Stomach (tissue), 9 donors: ENCODE data around the gene PRR12. TPM values are rescaled to one million over a fixed set of nuclear protein-coding genes. Genes with fewer than 3 reads are reported as not detected.
A peak's percentile ranks its signal among the peaks of the same experiment; 100 is the strongest.

Experiments used
- DNase-seq, 2 donors: peaks; one replicate each; pipeline versions ENCODE4 v3.0.0 to v3.0.0-alpha.2; 2013 to 2019
- H3K27ac ChIP-seq, 5 donors: fragments of 200-600 bp in 4 of 5; sonication (generic) in 4 of 5; one replicate each; pipeline ENCODE4 v1.5.1; 2013 to 2019; ENCODE audit warnings: mild to moderate bottlenecking in 1 of 5, moderate library complexity in 1 of 5
- H3K27me3 ChIP-seq, 3 donors: fragments of 200-600 bp; sonication (generic); one replicate each; pipeline ENCODE4 v1.5.1; 2017 to 2019; ENCODE audit warnings: mixed run types in 1 of 3
- H3K36me3 ChIP-seq, 4 donors: fragments of 200-600 bp; sonication (generic); 1 replicate in 3 of 4; 2 replicates in 1 of 4; pipeline ENCODE4 v1.5.1; 2016 to 2019
- H3K4me1 ChIP-seq, 4 donors: fragments of 200-600 bp; sonication (generic); one replicate each; pipeline ENCODE4 v1.5.1; 2016 to 2019
- H3K4me3 ChIP-seq, 4 donors: fragments of 200-600 bp; sonication (generic) in 3 of 4; one replicate each; pipeline ENCODE4 v1.5.1; 2016 to 2019; ENCODE audit warnings: mild to moderate bottlenecking in 1 of 4
- H3K9me3 ChIP-seq, 4 donors: fragments of 200-600 bp; sonication (generic); one replicate each; pipeline ENCODE4 v1.5.1; 2016 to 2019
- EP300 ChIP-seq: sonication (generic); formaldehyde crosslinking; IDR thresholded peaks from one replicate; pipeline ENCODE4 v1.6.1; 2017; ENCODE audit warnings: antibody characterized with exemption
- POLR2A ChIP-seq, 4 donors: fragments of 450-650 bp; IDR thresholded peaks; one replicate each; pipeline ENCODE4 v1.6.1; 2016; ENCODE audit warnings: antibody characterized with exemption in 4 of 4, control low read depth in 2 of 4, mild to moderate bottlenecking in 1 of 4, moderate library complexity in 1 of 4
- POLR2AphosphoS5 ChIP-seq, 3 donors: sonication (generic); formaldehyde crosslinking; IDR thresholded peaks; one replicate each; pipeline ENCODE4 v1.6.1; 2016; ENCODE audit warnings: antibody characterized with exemption in 3 of 3
- WGBS, 5 donors: extraction: QIAGEN DNeasy Blood & Tissue Kit in 3 of 5; methylation state at CpG; one replicate each; pipeline versions ENCODE4 v1.1.5 to v1.1.7; 2013 to 2018; 5-methylcytosine and 5-hydroxymethylcytosine counted together
- intact Hi-C: fragments of 100-400 bp; cut with DNase I; formaldehyde crosslinking; loops from one replicate; pipeline ENCODE4 v1.15.1; 2023; ENCODE audit warnings: low total_unique reads
- polyA plus RNA-seq, 3 donors: library from polyadenylated mRNA; stranded (reverse); fragments of 200-250 nt; gene quantifications; one replicate each; pipeline ENCODE4 v1.2.3, GENCODE V29; 2013
- total RNA-seq, 5 donors: library from RNA; depleted of rRNA; stranded (reverse); fragments of >200 nt; gene quantifications; one replicate each; pipeline versions ENCODE4 v1.1.0 to v1.2.3, GENCODE V29; 2014 to 2016
- TF ChIP-seq, protein P1 (sequence below), 7 experiments: fragments of 450-650 bp in 4 of 7; fragments of 200-600 bp in 3 of 7; sonication (generic) in 3 of 7; IDR thresholded peaks; one replicate each; pipeline ENCODE4 v1.5.1; 2016 to 2019; ENCODE audit warnings: antibody characterized with exemption in 7 of 7, control low read depth in 2 of 7, mild to moderate bottlenecking in 1 of 7
- donor health status: healthy with polysubstance abuse.
- donor health status: Bipolar disorder and iron deficiency.
- donor health status: healthy.

PRR12 gene
- total and polyA plus RNA-seq, 8 donors: 3.1 to 88.3 (median 11.0) TPM

DNA sequence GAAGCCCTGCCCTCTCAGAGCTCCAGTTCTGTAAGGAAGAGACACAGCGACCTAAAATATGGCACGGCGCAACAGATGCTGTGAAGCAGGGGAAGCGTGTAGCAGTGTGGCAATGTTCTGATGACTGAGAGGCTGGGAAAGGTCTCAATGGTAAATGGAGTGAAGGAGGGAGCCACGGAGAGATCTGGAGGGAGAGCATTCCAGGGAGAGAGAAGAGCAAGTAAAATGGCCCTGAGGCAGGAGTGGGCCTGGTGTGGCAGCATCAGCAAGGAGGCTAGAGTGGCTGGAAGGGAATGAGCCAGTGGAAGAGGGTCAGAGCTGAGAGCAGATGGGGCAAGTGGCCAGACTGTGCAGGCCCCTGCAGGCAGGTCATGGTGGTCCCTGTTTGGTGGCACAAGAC is 46.8 kb upstream of the PRR12 start:
- intact Hi-C loops: loop anchor here (5.0 kb wide), 1 partner anchor 37 kb away; no protein-coding TSS in a partner anchor
- Histone ChIP-seq H3K27ac (no peak overlapping the region), H3K27me3 (no peaks in the 10 kb centered on the region), H3K4me1 (peaks cover 5 to 14% (median 7%) of the 10 kb centered on the region in 4 donors), H3K4me3 (no peak overlapping the region), H3K9me3 (no peaks in the 10 kb centered on the region), H3K36me3 (peaks cover 2 to 39% (median 22%) of the 10 kb centered on the region in 4 donors)
- no peak for DNase-seq
- WGBS, 5 donors: 71 to 89% (median 79%) methylated on average over 5 of the region's 5 CpGs
- TF ChIP-seq EP300 (no peak), POLR2AphosphoS5 (IDR thresholded peaks at IDR 0.05) (no peak), POLR2A (IDR thresholded peaks at IDR 0.05) (no peak)
- TF ChIP-seq, protein P1, sequence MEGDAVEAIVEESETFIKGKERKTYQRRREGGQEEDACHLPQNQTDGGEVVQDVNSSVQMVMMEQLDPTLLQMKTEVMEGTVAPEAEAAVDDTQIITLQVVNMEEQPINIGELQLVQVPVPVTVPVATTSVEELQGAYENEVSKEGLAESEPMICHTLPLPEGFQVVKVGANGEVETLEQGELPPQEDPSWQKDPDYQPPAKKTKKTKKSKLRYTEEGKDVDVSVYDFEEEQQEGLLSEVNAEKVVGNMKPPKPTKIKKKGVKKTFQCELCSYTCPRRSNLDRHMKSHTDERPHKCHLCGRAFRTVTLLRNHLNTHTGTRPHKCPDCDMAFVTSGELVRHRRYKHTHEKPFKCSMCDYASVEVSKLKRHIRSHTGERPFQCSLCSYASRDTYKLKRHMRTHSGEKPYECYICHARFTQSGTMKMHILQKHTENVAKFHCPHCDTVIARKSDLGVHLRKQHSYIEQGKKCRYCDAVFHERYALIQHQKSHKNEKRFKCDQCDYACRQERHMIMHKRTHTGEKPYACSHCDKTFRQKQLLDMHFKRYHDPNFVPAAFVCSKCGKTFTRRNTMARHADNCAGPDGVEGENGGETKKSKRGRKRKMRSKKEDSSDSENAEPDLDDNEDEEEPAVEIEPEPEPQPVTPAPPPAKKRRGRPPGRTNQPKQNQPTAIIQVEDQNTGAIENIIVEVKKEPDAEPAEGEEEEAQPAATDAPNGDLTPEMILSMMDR (IDR thresholded peaks at IDR 0.05): no peak

DNA sequence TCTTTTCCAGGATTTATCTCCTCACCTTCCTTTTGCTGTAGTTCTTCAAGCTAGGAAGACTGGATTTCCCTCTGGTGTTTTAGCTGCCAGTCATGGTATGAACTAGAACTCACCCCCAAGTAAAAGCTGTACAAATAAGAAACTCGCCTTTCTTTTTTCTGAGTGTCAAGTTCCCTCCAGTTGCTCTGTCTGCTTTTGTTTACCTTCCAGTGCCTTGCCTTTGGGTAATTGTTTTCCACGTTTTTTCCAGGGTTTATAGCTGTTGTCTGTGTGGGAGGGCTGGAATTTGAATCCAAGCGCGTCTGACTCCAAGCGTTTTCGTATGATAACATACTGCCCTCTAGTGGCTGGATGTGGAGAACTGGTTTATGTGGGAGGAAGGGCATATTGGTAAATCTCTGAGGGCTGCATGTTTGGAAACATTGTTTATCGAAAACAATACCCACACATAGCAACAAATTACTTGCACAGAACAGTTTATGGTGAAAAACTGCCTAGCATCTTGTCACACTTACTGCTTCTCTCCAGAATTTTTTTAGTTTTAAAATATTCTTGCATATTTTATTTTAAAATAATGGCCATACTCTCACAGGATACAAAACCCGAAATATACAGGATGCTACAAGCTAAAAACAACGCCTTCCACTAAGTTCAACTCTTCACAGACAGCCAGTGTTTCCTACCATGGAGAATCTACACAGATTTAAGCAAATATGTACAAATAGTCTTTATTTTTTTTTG is 44.0 kb upstream of the PRR12 start:
- peak overlapping the region in 1 of 5 donors; percentile 32 for H3K27ac ChIP-seq
- WGBS, 5 donors: 3 to 10% (median 6%) methylated on average over 9 of the region's 9 CpGs
- intact Hi-C loops: no loop called here

DNA sequence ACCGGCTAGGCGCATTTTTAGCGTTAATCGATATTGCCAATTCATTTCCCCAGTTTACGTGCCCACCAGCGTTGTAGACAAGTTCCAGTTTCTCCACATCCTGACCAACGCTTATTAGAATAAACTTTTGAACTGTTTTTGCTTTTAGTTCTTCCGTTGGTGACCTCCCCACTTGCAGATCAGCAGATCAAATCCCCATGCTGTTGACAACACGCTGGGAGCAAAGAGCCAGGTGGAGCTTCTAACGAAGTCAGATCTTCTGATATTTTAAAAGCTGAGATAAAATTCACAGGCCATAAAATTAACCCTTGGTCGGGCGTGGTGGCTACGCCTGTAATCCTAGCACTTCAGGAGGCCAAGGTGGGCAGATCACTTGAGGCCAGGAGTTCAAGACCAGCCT is 41.9 kb upstream of the PRR12 start:
- H3K36me3 ChIP-seq: peaks cover 0 to 1% (median 0%) of the 10 kb centered on the region in 4 donors
- H3K4me3 ChIP-seq: no peak overlapping the region
- 51 to 60% (median 56%) methylated on average over 13 of the region's 13 CpGs for WGBS, 5 donors
- no peaks in the 10 kb centered on the region for H3K9me3 ChIP-seq
- H3K27me3 ChIP-seq: no peaks in the 10 kb centered on the region
- DNase-seq: no peak
- intact Hi-C loops: no loop called here
- H3K4me1 ChIP-seq: peaks cover 13 to 35% (median 26%) of the 10 kb centered on the region in 4 donors
- TF ChIP-seq POLR2AphosphoS5 (IDR thresholded peaks at IDR 0.05) (no peak), POLR2A (IDR thresholded peaks at IDR 0.05) (no peak), EP300 (no peak)
- TF ChIP-seq, protein P1 (IDR thresholded peaks at IDR 0.05): no peak
- no peak overlapping the region for H3K27ac ChIP-seq

More for the DNA sequence above, 44.0 kb upstream of the PRR12 start:
- no peaks in the 10 kb centered on the region for H3K27me3 ChIP-seq
- TF ChIP-seq EP300 (no peak), POLR2A (IDR thresholded peaks at IDR 0.05) (no peak), POLR2AphosphoS5 (IDR thresholded peaks at IDR 0.05) (peak in 2 of 3 donors; percentile 68 to 73)
- TF ChIP-seq, protein P1 (IDR thresholded peaks at IDR 0.05): peak in 5 of 7 experiments; percentile 75 to 94 (median 86)
- peaks cover 5 to 15% (median 8%) of the 10 kb centered on the region in 4 donors for H3K4me1 ChIP-seq
- peak; percentile 74 to 95 for DNase-seq
- H3K4me3 ChIP-seq: peak overlapping the region in 1 of 4 donors; percentile 22
- H3K9me3 ChIP-seq: no peaks in the 10 kb centered on the region
- peaks cover 0 to 12% (median 9%) of the 10 kb centered on the region in 4 donors for H3K36me3 ChIP-seq

DNA sequence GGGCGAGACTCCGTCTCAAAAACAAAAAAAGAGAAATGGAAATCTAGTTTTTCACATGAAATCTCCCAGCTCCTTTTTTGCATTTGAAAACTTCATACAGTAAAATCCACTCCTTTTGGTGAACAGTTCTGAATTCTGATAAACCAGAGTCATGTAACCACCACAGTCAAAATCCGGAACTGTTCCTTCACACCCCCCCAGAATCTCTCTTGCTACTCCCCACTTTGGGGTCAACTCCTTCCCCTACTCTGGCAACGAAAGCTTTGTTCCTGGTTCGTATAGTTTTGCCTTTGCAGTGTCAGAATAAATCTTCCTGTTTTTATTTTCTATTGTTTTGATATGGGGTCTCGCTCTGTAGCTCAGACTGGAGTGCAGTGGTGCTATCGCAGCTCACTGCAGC is 39.5 kb upstream of the PRR12 start:
- intact Hi-C loops: no loop called here
- WGBS, 5 donors: 89 to 92% (median 91%) methylated on average over 7 of the region's 7 CpGs
- H3K36me3 ChIP-seq: peaks cover 3 to 23% (median 14%) of the 10 kb centered on the region in 4 donors
- H3K27ac ChIP-seq: peak overlapping the region in 3 of 5 donors; percentile 31 to 86 (median 41)
- TF ChIP-seq POLR2AphosphoS5 (IDR thresholded peaks at IDR 0.05) (no peak), EP300 (no peak), POLR2A (IDR thresholded peaks at IDR 0.05) (no peak)
- TF ChIP-seq, protein P1 (IDR thresholded peaks at IDR 0.05): no peak
- no peak for DNase-seq
- peaks cover 29 to 55% (median 47%) of the 10 kb centered on the region in 4 donors for H3K4me1 ChIP-seq
- H3K27me3 ChIP-seq: no peaks in the 10 kb centered on the region
- no peaks in the 10 kb centered on the region for H3K9me3 ChIP-seq
- no peak overlapping the region for H3K4me3 ChIP-seq
